ENCODE data around the gene HNRNPUL1. TPM values are rescaled to one million over a fixed set of nuclear protein-coding genes. Genes with fewer than 3 reads are reported as not detected.
"Not testable (repeated sequence)": the region's sequence is repeated elsewhere in the genome, so short reads cannot be mapped to it uniquely, and the experiment has no call there.

The HNRNPUL1 gene
- total RNA-seq, 1 experiment from 2014 or later = 300 TPM

DNA sequence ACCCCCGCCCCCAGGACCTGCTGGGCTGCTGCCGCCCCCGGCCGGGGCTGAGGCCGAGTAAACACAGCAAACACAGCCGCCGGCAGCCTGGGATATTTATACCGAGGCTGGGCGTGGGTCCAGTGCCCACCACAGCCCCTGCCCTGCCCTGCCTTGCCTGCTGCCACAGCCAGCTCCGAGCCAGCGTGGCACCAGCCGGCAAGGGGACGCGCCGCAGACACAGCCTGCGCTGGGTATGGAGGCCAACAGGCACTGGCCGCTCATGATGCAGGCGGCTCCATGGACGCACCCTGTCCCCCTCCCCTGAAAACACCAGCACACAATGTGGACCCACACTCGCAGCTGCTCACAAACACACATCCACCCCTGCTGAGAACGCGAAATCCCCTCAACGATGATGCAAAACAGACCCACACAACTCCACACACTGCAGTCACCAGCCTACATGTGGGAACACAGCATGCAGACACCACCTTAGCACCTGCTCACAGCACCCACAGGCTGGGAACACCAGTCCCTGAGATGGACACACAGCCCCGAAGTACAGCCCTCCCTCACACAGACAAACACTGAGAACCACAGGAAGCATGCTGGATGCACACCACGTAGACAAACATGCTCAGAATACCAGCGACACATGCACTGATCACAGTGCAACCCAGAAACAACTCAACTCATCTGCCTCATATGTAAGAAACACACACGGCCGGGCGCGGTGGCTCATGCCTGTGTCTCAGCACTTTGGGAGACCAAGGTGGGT, 62.0 kb downstream of the HNRNPUL1 start:
- no peak for DNase-seq (ENCODE audit: low spot score)

DNA sequence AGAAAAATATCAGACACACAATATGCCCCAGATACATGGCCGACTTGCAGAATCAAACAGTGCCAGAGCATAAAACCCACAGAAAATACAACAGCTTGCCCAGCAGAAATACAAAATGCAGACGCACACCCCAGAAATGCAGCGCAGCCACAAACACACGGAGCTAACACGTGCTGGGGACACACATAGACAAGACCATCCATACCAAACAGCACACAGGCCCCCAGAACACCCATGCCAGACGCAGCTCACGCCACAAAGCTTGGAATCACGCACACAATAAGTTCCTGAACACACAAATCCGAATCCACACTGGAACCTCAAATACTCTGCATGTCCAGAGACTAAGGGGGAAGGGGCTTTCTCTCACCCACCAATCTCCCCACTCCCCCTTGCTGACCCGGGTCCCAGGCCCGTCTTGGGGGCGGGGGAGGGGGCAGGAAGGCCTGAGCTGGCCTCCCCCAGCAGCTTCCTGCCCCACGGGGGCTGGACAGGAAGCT, 63.0 kb downstream of the HNRNPUL1 start:
- no peak for DNase-seq (ENCODE audit: low spot score)

DNA sequence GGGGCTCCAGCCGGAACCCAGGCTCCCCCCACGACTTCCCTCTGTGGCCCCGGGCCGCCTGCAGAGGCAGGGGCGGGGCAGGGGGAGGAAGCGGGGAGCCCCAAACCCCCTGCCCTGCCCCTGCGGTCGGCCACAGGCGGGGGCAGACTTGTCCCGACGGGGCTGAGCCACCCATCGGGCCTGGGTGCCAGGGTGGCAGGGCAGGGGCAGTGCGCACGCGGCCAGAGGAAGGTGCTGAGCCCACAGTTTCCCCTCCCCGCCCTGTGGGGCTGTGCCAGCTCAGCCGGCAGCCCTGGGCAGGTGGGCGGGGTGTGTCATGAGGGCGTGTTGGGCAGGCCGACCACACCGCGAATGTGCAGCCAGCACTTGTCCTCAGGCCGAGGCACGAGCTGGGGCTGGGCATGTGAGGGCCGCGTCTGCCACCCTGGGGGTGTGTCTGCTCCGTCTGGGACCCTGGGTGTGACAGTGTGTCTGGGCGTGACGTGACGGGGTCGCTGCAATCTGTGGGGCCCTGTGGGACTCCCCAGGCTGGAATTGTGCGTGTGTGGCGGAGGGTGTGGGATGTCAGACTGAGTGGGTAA, 63.5 kb downstream of the HNRNPUL1 start:
- peak; percentile 85 for DNase-seq (ENCODE audit: low spot score)

DNA sequence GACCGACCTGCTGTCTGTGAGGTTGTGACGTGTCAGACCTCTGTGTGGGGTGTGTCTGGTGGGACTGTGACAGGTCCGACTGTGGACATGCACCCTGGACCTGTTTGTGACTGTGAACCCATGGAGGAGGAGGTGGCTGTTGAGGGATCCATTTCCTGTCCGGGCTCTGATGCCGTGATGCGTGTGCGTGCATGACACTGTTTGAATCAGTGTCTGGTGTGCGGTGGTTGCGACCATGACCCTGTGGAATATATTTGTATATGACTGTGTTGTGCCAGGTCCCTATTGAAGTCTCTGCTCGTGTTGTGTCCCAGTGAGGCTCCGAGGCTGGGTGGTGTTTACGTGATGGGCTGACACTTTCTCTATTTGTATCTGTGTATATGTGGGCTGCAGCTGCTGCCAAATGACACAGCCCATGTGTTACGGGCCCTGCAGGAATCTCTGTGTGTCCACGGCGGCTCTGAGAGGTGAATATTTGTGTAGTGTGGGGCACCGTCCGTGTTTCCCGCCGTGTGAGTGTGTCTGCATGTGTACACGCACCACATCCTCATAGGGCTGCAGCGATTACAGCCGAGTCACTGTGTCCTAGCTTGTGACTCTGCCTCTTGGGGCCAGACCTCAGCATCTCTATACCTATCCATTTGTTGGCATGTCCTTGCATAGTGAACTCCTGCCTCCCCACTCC, 64.1 kb downstream of the HNRNPUL1 start:
- no peak for DNase-seq (ENCODE audit: low spot score)

DNA sequence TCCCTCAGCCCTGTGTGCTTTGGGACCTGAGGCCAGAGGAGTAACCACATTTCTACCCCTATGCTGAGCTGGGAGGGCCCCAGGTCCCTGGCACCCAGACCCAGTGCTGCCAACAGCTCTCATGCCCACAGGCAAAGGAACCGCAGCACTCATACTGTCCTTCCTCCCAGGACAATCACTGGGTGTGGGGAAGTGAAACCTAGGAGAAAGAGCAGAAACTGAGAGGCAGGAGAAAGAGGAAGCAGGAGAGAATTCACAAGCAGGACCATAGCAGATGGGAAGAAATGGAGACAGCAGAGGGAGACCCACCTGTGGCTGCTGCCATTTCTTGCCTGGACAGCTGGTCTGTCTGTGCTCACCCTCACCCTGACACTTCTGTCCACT, 64.7 kb downstream of the HNRNPUL1 start:
- no peak for DNase-seq (ENCODE audit: low spot score)

DNA sequence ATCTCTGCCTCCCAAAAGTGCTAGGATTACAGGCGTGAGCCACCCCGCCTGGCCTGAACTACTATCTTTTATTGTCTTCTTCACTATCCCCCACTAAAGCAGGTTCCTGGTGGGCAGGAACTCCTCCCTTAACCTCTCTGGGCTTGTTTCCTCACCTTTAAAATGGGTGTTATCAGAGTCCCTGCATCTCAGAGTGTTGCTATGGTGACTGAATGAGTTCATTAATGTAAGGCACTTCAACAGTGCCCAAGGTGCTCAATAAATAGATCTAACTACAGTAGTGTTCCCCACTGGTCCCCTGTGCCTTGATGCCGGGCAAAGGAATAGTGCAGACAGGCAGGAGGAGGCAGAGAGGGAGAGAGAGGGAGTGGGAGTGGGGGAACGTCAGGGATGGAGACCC, 66.3 kb downstream of the HNRNPUL1 start:
- no peak for DNase-seq (ENCODE audit: low spot score)

DNA sequence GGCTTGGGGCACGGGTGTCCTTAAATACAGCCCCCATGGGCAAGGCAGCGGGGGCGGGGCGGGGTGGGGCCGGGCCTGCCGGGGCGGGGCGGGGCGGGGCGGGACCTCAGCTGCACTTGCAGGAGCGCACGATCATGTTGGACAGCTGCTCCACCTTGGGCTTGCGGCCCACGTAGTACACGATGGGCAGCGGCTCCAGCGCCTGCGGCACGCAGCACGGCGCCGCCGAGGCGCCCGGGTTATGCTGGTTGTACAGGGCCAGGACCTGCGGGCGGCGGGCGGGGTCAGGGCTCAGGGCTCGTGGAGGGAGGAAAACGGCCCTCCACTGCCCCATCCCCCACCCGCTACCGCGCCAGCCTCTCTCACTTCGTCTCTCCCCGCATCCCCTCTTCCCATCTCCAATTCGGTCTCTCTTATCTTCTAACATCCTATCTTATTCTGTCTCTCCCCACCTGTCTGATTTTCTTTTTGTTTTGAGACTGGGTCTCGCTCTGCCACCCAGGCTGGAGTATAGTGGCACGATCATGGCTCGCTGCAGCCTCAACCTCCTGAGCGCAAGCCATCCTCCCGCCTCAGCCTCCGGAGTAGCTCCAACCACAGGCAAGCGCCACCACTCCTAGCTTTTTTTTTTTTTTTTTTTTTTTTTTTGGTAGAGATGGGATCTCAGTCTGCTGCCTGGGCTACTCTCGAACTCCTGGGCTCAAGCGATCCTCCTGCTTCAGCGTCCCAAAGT, 66.9 kb downstream of the HNRNPUL1 start:
- DNase-seq (ENCODE audit: low spot score) = no peak

DNA sequence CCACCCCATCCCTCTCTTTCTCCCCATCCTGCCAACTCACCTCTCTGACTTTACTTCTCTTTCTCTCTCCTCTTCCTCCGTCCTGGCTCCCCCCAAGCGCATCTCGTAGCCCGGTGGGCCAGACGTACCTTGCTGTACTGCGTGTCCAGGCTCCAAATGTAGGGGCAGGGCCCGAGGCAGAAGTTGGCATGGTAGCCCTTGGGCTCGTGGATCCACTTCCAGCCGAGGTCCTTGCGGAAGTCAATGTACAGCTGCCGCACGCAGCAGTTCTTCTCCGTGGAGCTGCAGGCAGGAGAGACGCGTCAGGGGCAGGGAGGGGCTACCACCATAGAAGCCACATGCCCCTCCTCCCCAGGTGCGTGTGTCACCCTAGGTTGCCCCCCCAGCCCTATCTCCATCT, 67.8 kb downstream of the HNRNPUL1 start:
- no peak for DNase-seq (ENCODE audit: low spot score)

DNA sequence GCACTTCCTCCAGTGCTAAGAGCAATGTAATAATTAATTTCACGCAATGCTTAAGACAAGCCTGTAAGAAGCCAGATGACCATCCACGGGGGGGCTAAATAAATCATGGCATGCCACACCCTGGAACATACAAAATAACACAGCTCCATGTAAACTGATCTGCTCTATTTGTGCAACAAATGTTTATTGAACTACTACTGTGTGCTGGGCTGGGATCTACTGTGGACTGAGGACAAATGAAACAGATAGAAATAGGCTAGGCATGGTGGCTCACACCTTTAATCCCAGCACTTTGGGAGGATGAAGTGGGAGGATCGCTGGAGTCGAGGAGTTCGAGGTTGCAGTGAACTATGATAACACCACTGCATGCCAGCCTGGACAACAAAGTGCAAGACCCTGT, 68.3 kb downstream of the HNRNPUL1 start:
- DNase-seq (ENCODE audit: low spot score) = no peak

DNA sequence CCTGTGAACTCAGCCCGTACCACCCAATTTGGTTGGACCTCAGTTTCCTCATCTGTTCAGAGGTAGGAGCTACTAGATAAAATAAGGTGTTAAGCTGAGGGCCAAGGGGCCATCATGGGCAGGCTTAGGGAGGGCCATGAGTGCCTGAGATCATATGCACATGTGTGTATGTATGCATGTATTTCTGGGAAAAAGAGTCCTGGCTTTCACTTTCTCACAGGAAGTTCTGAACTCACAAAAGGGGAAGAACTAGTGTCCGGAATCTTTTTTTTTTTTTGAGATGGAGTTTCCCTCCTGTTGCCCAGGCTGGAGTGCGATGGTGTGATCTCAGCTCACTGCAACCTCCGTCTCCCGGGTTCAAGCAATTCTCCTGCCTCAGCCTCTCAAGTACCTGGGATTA, 70.6 kb downstream of the HNRNPUL1 start:
- DNase-seq (ENCODE audit: low spot score) = no peak

DNA sequence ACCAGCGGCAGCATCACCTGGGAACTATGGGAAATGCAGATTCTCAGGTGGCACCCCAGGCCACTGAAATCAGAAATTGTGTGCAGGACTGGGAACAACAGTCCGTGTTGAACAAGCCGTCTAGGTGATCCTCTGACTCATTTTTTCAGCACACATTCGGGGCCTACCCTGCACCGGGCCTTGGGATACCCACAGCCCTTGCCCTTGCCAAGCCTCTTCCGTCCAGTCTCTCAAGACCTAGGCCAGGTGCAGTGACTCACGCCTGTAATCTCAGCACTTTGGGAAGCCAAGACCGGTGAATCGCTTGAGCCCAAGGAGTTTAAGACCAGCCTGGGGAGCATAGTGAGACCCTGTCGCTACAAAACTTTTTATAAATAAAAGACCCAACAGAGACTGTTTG, 71.3 kb downstream of the HNRNPUL1 start:
- DNase-seq (ENCODE audit: low spot score) = no peak

DNA sequence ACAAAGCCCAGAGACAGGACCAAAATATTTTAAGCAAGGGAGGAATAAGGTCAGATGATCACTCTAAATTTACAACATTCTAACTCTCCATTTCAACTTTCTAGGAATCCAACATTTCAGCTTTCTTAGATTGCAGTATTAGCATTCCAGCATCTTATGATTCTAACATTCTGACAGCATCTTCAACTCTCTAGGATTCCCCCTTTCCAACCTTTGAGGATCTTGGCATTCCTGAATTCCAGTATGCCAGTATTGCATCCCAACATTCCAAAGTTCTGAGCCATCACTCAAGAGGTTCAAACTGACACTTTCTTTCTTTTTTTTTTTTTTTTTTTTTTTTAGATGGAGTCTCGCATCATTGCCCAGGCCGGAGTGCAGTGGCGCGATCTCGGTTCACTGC, 75.8 kb downstream of the HNRNPUL1 start:
- no peak for DNase-seq (ENCODE audit: low spot score)

DNA sequence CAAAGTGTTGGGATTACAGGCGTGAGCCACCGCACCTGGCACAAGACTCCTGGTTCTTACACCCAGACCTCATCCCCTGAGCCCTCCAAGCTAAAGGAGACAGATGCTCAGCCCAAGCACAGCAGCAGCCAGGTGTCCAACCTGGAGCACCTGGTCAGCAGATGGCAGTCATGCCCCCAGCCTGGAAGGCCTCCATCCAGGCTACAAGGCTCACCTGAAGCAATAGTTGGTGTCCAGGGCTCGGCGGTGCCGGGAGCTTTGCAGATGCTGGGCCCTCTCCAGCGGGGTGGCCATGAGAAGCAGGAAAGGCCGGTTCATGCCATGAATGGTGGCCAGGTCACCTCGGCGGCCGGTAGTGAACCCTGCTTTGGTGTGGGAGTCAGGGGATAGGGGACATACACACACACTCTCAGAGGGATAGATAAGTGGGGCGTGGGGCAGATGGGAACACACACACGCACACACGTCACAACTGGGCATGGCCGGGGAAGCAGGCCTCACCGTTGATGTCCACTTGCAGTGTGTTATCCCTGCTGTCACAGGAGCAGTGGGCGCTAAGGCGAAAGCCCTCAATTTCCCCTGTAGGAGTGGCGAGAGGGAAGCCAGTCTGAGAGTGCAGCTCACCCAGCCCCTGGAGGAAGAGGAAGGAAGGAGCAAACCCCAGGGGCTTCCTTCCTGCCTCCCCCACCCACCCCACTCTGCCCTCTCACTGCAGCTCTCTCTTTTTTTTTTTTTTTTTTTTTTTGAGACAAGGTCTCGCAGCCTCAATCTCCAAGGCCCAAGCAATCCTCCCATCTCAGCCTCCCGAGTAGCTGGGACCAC, 77.7 kb downstream of the HNRNPUL1 start:
- peak; percentile 80 for DNase-seq (ENCODE audit: low spot score)

DNA sequence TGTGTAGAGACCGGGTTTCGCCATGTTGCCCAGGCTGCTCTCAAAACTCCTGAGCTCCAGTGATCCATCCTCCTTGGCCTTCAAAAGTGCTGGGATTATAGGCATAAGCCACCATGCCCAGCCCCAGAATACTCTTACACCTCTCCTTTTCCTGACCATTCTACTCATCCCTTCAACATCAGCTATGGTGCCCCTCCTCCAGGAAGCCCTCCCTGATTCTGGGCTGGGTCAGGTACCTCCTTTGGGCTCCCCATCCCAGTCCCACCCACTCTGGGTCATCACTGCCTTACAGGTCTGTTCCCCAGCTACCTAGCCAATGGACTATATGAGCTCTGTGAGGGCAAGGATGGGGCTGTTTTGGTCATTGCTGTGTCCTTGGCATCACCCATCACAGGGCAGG, 80.0 kb downstream of the HNRNPUL1 start:
- no peak for DNase-seq (ENCODE audit: low spot score)

DNA sequence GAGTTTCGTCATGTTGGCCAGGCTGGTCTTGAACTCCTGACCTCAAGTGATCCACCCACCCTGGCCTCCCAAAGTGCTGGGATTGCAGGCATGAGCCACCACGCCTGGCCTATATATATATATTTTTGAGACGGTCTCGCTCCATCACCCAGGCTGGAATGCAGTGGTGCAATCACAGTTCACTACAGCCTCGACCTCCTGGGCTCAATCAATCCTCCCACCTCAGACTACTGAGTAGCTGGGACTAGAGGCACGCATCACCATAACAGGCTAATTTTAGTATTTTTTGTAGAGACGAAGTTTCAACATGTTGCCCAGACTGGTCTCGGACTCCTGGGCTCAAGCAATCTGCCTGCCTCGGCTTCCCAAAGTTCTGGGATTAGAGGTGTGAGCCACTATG, 82.7 kb downstream of the HNRNPUL1 start:
- not testable (repeated sequence) for DNase-seq (ENCODE audit: low spot score)

DNA sequence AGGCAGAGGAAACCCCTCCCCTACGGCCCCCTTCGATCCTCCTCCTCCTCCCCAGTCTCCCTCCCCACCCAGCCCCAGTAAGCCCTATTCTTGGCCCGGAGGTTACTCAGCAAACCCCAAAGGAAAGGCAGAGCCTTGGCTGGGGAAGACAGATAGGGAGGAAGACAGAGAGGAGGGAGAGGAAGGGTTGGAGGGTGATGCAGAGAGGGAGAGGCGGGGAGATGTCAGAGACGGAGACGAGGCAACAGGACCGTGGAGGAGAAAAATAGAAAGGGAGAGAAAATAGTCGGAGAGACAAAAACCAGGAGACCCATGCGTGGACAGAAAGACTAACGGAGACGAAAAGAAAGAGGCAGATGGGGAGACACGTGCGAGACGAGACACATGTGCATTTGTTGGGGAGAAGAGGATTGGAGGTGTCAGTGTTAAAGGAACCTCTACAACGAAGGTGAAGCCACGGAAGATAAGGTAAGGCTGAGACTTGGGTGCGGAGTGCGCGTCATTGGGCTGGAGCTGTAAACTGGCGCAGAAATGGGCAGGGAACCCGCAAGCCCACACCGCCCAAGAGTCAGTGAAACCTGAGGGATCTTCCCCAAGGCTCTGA, 86.7 kb downstream of the HNRNPUL1 start:
- peak; percentile 30 for DNase-seq (ENCODE audit: low spot score)

DNA sequence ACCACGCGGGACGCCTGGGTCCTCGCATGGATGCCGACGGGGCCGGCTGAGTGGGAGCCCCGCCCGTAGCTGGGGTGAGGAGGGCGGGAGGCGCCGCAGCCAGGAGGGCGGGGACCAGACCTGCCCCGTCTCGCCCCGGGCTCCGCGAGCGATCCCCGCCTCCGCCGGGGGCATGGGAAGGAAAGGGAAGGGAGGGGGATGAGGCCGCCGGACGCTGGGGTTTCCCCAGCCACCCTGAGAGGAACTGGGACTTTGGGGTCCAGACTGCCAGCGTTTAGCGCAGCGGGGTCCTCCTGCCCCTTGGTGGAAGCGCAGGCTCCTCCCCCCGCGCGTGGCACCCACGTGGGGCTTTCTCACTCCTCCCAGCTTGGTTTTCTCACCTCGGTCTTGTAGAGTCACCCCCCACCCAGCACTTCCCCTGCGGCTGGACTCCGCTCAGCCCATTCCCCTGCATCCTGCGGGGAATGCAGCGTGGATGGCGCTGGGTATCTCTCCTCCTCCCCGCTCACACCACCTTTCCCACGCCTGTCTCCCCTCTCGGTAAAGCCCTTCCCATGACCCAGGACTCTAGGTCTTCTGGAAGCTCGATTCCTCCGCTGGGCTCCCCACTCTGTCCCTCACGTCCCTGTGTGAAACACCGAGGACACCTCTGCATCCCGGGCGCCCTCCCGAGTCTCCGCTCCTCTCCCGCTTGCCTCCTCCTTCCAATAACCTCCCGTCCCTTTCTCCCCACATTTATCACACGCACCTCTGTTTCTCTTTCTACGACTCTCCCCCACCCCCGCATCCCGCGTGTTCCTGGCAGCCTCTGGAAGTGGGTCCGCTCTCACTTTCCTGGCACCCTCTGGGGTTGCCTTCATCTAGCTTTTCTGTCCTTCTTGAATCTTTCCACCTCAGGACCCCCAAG, 87.4 kb downstream of the HNRNPUL1 start:
- DNase-seq (ENCODE audit: low spot score) = peak; percentile 50

DNA sequence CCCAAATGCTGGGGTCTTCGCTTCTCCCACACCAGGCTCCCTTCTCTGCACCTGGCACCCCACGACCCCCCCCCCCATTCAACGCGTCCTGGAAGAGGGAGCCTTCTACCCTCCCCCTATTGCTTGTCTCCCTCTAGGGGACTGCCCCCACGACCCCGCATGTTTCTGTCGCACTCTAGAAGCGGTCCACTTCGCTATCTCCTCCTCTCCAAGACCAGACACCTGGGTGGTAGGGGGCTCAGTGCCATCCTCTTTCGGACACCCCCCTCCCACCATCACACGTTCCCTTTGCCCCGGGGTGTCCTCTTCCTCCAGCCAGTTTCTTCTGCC, 88.1 kb downstream of the HNRNPUL1 start:
- DNase-seq (ENCODE audit: low spot score) = no peak

DNA sequence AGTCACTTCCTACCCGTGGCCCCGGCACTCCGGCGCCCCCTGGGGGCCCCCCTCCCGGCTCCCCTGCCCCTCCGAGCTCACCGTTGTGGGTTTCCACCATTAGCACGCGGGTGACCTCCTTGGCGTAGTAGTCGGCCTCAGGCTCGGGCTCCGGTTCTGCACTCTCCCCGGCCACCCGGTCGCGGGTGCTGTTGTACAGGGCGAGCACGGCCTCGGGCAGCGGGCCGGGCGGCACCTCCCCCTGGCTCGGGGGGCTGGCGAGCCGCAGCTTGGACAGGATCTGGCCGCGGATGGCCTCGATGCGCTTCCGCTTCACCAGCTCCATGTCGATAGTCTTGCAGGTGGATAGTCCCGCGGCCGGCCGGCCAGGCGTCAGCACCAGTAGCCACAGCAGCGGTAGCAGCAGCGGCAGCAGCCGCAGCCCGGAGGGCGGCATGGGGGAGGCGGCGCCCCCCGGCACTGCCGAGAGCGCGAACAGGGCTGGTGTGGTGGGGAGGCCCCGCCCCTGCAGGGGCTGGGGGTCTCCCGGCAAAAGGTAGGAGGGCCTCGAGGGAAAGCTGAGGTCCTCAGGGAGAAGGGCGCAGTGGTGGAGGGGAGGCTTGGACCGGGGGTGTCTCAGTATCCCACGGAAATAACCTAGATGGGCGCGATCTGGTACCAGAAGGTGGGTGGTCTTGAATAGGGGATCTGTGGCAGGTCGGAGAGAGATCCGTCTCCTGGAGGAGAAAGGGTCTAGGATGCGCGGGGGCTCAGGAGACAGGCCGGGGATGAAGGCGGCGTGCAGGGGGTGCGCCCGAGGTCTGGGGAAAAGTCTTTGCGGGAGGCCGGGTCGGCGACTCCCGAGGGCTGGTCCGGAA, 88.7 kb downstream of the HNRNPUL1 start:
- DNase-seq (ENCODE audit: low spot score) = peak; percentile 47

All from HT-29 (cell line).